GM06990 (cell line): ENCODE measurements around the gene DDX10.

Experiments used
- DNase-seq: peaks from one replicate; pipeline ENCODE4 v3.0.0-alpha.2; 2011; ENCODE audit not compliant: insufficient read length; ENCODE audit errors: extremely low read depth
- H3K27me3 ChIP-seq: replicated peaks from 2 replicates; pipeline ENCODE4 v1.6.0; 2011; ENCODE audit warnings: low read length; ENCODE audit not compliant: control insufficient read depth, insufficient read depth
- H3K36me3 ChIP-seq: 2 replicates; pipeline ENCODE4 v1.5.1; 2011; ENCODE audit warnings: low read length; ENCODE audit not compliant: control insufficient read depth, insufficient read depth
- H3K4me3 ChIP-seq: replicated peaks from 2 replicates; pipeline ENCODE4 v1.5.1; 2011; ENCODE audit warnings: low read depth, mild to moderate bottlenecking, control low read depth, low read length
- TF ChIP-seq, protein P1 (sequence below): IDR thresholded peaks from 2 replicates; pipeline ENCODE4 v1.5.1; 2011; ENCODE audit warnings: low read length, control low read depth, mild to moderate bottlenecking, inconsistent platforms; ENCODE audit not compliant: insufficient read depth, poor library complexity, severe bottlenecking

Gene DDX10

GRCh38 chr11:108672113-108672512 is 7.2 kb downstream of the DDX10 start:
- Histone ChIP-seq H3K36me3 (peaks cover 3% of the 10 kb centered on the region), H3K4me3 (no peak overlapping the region), H3K27me3 (no peaks in the 10 kb centered on the region)
- TF ChIP-seq, protein P1, sequence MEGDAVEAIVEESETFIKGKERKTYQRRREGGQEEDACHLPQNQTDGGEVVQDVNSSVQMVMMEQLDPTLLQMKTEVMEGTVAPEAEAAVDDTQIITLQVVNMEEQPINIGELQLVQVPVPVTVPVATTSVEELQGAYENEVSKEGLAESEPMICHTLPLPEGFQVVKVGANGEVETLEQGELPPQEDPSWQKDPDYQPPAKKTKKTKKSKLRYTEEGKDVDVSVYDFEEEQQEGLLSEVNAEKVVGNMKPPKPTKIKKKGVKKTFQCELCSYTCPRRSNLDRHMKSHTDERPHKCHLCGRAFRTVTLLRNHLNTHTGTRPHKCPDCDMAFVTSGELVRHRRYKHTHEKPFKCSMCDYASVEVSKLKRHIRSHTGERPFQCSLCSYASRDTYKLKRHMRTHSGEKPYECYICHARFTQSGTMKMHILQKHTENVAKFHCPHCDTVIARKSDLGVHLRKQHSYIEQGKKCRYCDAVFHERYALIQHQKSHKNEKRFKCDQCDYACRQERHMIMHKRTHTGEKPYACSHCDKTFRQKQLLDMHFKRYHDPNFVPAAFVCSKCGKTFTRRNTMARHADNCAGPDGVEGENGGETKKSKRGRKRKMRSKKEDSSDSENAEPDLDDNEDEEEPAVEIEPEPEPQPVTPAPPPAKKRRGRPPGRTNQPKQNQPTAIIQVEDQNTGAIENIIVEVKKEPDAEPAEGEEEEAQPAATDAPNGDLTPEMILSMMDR, result no peak
- DNase-seq, result no peak

GRCh38 chr11:108672786-108673185 is 7.9 kb downstream of the DDX10 start:
- peaks cover 3% of the 10 kb centered on the region for H3K36me3 ChIP-seq
- no peaks in the 10 kb centered on the region for H3K27me3 ChIP-seq
- TF ChIP-seq, protein P1, result no peak
- DNase-seq, result no peak
- H3K4me3 ChIP-seq, result no peak overlapping the region

- no peaks in the 10 kb centered on the region for H3K27me3 ChIP-seq
- TF ChIP-seq, protein P1, result no peak
- H3K36me3 ChIP-seq, result peaks cover 3% of the 10 kb centered on the region
- no peak overlapping the region for H3K4me3 ChIP-seq
- DNase-seq, result no peak
Measured at GRCh38 chr11:108679045-108679444, 14.2 kb downstream of the DDX10 start.

GRCh38 chr11:108680271-108680670 is 15.4 kb downstream of the DDX10 start:
- H3K27me3 ChIP-seq, result no peaks in the 10 kb centered on the region
- H3K36me3 ChIP-seq, result peaks cover 3% of the 10 kb centered on the region
- no peak overlapping the region for H3K4me3 ChIP-seq
- TF ChIP-seq, protein P1, result no peak
- no peak for DNase-seq

- Histone ChIP-seq H3K4me3 (no peak overlapping the region), H3K36me3 (peaks cover 8% of the 10 kb centered on the region), H3K27me3 (no peaks in the 10 kb centered on the region)
- TF ChIP-seq, protein P1, result no peak
- no peak for DNase-seq
Measured at GRCh38 chr11:108685419-108686130, 20.7 kb downstream of the DDX10 start.
